Measurements from ENCODE around the gene DHX8.

The DHX8 gene

GRCh38 chr17:43524945-43525575 is 41.3 kb downstream of the DHX8 start:
- H3K9ac ChIP-seq (ENCODE audit: low read depth, low read length) = no peak overlapping the region
- no peaks in the 10 kb centered on the region for H3K9me3 ChIP-seq (ENCODE audit: control insufficient read depth, insufficient read depth, low read length)
- peaks cover 36% of the 10 kb centered on the region for H3K36me3 ChIP-seq (ENCODE audit: insufficient read depth, low read length)
- peaks cover 23% of the 10 kb centered on the region for H3K4me1 ChIP-seq (ENCODE audit: insufficient read depth, low read length)

GRCh38 chr17:43526886-43527648 is 43.3 kb downstream of the DHX8 start:
- Histone ChIP-seq H3K9ac (ENCODE audit: low read depth, low read length) (no peak overlapping the region), H3K9me3 (ENCODE audit: control insufficient read depth, insufficient read depth, low read length) (no peaks in the 10 kb centered on the region), H3K36me3 (ENCODE audit: insufficient read depth, low read length) (peaks cover 22% of the 10 kb centered on the region), H3K4me1 (ENCODE audit: insufficient read depth, low read length) (peaks cover 39% of the 10 kb centered on the region)

GRCh38 chr17:43528319-43528987 is 44.7 kb downstream of the DHX8 start:
- peaks cover 21% of the 10 kb centered on the region; the same call in 1 of the 2 replicates for H3K36me3 ChIP-seq (ENCODE audit: insufficient read depth, low read length)

GRCh38 chr17:43528988-43529814 is 45.4 kb downstream of the DHX8 start:
- Histone ChIP-seq H3K36me3 (ENCODE audit: insufficient read depth, low read length) (peaks cover 19% of the 10 kb centered on the region; the same call in 1 of the 2 replicates), H3K4me1 (ENCODE audit: insufficient read depth, low read length) (peaks cover 39% of the 10 kb centered on the region), H3K9me3 (ENCODE audit: control insufficient read depth, insufficient read depth, low read length) (no peaks in the 10 kb centered on the region), H3K9ac (ENCODE audit: low read depth, low read length) (no peak overlapping the region)

More at GRCh38 chr17:43528319-43528987, 44.7 kb downstream of the DHX8 start:
- Histone ChIP-seq H3K4me1 (ENCODE audit: insufficient read depth, low read length) (peaks cover 39% of the 10 kb centered on the region), H3K9me3 (ENCODE audit: control insufficient read depth, insufficient read depth, low read length) (no peaks in the 10 kb centered on the region), H3K9ac (ENCODE audit: low read depth, low read length) (no peak overlapping the region)

- H3K36me3 ChIP-seq (ENCODE audit: insufficient read depth, low read length) = peaks cover 19% of the 10 kb centered on the region; the same call in 1 of the 2 replicates
- H3K9me3 ChIP-seq (ENCODE audit: control insufficient read depth, insufficient read depth, low read length) = no peaks in the 10 kb centered on the region
- peak overlapping the region; percentile 35 for H3K9ac ChIP-seq (ENCODE audit: low read depth, low read length)
- peaks cover 39% of the 10 kb centered on the region for H3K4me1 ChIP-seq (ENCODE audit: insufficient read depth, low read length)
Observed at GRCh38 chr17:43529947-43530287, 46.1 kb downstream of the DHX8 start.

- no peaks in the 10 kb centered on the region for H3K9me3 ChIP-seq (ENCODE audit: control insufficient read depth, insufficient read depth, low read length)
- peaks cover 19% of the 10 kb centered on the region; the same call in 1 of the 2 replicates for H3K36me3 ChIP-seq (ENCODE audit: insufficient read depth, low read length)
- H3K4me1 ChIP-seq (ENCODE audit: insufficient read depth, low read length) = peaks cover 39% of the 10 kb centered on the region
- peak overlapping the region; percentile 35 for H3K9ac ChIP-seq (ENCODE audit: low read depth, low read length)
Observed at GRCh38 chr17:43530288-43531081, 46.7 kb downstream of the DHX8 start.

- Histone ChIP-seq H3K4me1 (ENCODE audit: insufficient read depth, low read length) (peaks cover 37% of the 10 kb centered on the region), H3K9ac (ENCODE audit: low read depth, low read length) (peak overlapping the region; percentile 4; the same call in 1 of the 2 replicates)
Observed at GRCh38 chr17:43531082-43531378, 47.3 kb downstream of the DHX8 start.

GRCh38 chr17:43531955-43532354 is 48.2 kb downstream of the DHX8 start:
- Histone ChIP-seq H3K4me1 (ENCODE audit: insufficient read depth, low read length) (peaks cover 42% of the 10 kb centered on the region), H3K36me3 (ENCODE audit: insufficient read depth, low read length) (peaks cover 19% of the 10 kb centered on the region; the same call in 1 of the 2 replicates), H3K9me3 (ENCODE audit: control insufficient read depth, insufficient read depth, low read length) (no peaks in the 10 kb centered on the region), H3K9ac (ENCODE audit: low read depth, low read length) (no peak overlapping the region)

More at GRCh38 chr17:43531082-43531378, 47.3 kb downstream of the DHX8 start:
- Histone ChIP-seq H3K9me3 (ENCODE audit: control insufficient read depth, insufficient read depth, low read length) (no peaks in the 10 kb centered on the region), H3K36me3 (ENCODE audit: insufficient read depth, low read length) (peaks cover 19% of the 10 kb centered on the region; the same call in 1 of the 2 replicates)

- Histone ChIP-seq H3K4me1 (ENCODE audit: insufficient read depth, low read length) (peaks cover 42% of the 10 kb centered on the region), H3K36me3 (ENCODE audit: insufficient read depth, low read length) (peaks cover 19% of the 10 kb centered on the region; the same call in 1 of the 2 replicates), H3K9ac (ENCODE audit: low read depth, low read length) (no peak overlapping the region), H3K9me3 (ENCODE audit: control insufficient read depth, insufficient read depth, low read length) (no peaks in the 10 kb centered on the region)
Observed at GRCh38 chr17:43532581-43532980, 48.8 kb downstream of the DHX8 start.

- Histone ChIP-seq H3K9me3 (ENCODE audit: control insufficient read depth, insufficient read depth, low read length) (no peaks in the 10 kb centered on the region), H3K36me3 (ENCODE audit: insufficient read depth, low read length) (peaks cover 18% of the 10 kb centered on the region; the same call in 1 of the 2 replicates), H3K9ac (ENCODE audit: low read depth, low read length) (no peak overlapping the region), H3K4me1 (ENCODE audit: insufficient read depth, low read length) (peaks cover 42% of the 10 kb centered on the region)
Observed at GRCh38 chr17:43533699-43534098, 49.9 kb downstream of the DHX8 start.

- no peaks in the 10 kb centered on the region for H3K9me3 ChIP-seq (ENCODE audit: control insufficient read depth, insufficient read depth, low read length)
- H3K9ac ChIP-seq (ENCODE audit: low read depth, low read length) = no peak overlapping the region
- peaks cover 40% of the 10 kb centered on the region for H3K4me1 ChIP-seq (ENCODE audit: insufficient read depth, low read length)
- H3K36me3 ChIP-seq (ENCODE audit: insufficient read depth, low read length) = 0 out of 2 replicates have a peak, but pooled peaks cover 9% of the 10 kb centered on the region
Observed at GRCh38 chr17:43534909-43535308, 51.1 kb downstream of the DHX8 start.

- H3K9ac ChIP-seq (ENCODE audit: low read depth, low read length) = no peak overlapping the region
- peaks cover 39% of the 10 kb centered on the region for H3K4me1 ChIP-seq (ENCODE audit: insufficient read depth, low read length)
- 0 out of 2 replicates have a peak, but pooled peaks cover 9% of the 10 kb centered on the region for H3K36me3 ChIP-seq (ENCODE audit: insufficient read depth, low read length)
Observed at GRCh38 chr17:43536236-43536992, 52.6 kb downstream of the DHX8 start.

More at GRCh38 chr17:43536236-43536992, 52.6 kb downstream of the DHX8 start:
- H3K9me3 ChIP-seq (ENCODE audit: control insufficient read depth, insufficient read depth, low read length) = no peaks in the 10 kb centered on the region
